Ammon's horn (tissue), 1 donor: ENCODE measurements around the gene IPO13.

Source experiments
- DNase-seq: peaks from one replicate; pipeline ENCODE4 v3.0.0-alpha.2; 2016; ENCODE audit warnings: low spot score

The IPO13 gene

GRCh38 chr1:43930168-43930948, 16.4 kb upstream of the IPO13 start:
- no peak for DNase-seq

DNA sequence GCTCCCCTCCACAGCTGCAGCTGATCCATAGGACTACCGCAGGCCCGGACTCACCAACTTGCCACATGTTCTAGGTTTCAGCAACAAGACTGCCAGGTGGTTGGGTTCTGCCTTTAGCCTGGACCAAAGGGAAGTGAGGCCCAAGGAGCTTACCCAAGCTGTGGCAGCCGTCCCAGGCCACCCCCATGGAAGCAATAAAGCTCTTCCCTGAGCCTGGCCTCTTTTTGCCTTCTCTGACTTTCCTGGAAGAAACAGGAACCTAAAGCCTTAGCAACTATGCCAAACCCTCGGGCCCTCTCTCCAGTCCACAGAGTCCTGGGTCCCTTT, 15.8 kb upstream of the IPO13 start:
- DNase-seq: no peak

- DNase-seq: no peak
Measured at GRCh38 chr1:43931711-43932660, 14.8 kb upstream of the IPO13 start.

DNA sequence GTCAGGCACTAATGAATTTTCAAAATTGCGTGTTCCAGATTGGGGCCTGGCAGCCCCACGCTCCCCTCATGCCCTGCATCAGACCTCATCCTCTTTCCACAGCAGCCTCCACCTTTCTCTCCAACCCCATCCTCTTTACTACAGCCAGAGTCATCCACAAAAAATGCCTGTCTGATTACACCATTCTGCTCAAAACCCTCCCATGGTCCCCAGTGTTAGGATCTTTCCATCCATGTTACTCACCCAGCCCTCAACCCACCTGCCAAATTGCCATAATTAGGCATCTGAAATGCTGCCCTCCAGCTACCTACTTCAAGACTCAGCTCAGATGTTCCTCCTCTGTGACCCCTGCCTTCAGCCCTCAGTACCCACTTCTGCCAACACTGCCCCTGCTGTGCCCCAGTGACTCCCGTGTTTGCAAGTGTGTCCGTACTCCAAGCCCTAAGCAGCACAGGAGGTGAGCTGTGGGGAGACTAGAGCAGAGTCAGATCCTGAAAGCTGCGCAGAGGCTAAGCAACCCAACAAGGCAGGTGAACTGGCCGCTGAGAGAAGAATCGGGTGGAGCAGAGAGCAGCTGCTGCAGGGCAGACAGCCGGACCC, 13.9 kb upstream of the IPO13 start:
- no peak for DNase-seq

DNA sequence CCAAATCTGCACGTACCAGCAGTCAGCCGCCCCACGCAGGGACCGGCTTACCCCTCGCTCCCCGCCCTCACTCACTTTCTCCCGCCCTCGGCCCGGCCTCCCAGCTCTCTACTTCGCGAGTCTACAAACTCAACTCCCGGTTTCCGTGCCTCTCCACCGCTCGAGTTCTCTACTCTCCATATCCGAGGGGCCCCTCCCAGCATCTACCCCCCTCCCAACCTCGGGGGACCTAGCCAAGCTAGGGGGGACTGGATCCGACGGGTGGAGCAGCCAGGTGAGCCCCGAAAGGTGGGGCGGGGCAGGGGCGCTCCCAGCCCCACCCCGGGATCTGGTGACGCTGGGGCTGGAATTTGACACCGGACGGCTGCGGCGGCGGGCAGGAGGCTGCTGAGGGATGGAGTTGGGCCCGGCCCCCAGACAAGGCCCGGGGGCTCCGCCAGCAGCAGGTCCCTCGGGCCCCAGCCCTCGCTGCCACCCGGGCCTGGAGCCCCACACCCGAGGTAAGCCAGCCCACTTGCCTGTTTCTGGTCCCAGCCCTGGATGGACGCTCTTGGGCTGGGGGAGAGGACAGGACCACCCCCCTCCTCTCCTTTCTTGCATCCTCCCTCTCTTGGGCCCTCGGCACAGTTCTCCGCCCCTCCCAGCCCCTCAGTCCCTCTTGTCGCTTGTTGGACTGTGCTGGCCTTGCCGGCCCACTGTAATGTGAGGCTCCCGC, 13.2 kb upstream of the IPO13 start, which contains the start of gene ARTN:
Gene ARTN, plus strand, starts transcription at position 416 of the 715 bp plus-strand sequence. CDS start 1,856 bp downstream, outside the sequence.
- DNase-seq: no peak

GRCh38 chr1:43934101-43934985, 12.4 kb upstream of the IPO13 start:
- DNase-seq: peak; percentile 70

- DNase-seq: no peak
Measured at GRCh38 chr1:43934986-43935324, 11.8 kb upstream of the IPO13 start.

DNA sequence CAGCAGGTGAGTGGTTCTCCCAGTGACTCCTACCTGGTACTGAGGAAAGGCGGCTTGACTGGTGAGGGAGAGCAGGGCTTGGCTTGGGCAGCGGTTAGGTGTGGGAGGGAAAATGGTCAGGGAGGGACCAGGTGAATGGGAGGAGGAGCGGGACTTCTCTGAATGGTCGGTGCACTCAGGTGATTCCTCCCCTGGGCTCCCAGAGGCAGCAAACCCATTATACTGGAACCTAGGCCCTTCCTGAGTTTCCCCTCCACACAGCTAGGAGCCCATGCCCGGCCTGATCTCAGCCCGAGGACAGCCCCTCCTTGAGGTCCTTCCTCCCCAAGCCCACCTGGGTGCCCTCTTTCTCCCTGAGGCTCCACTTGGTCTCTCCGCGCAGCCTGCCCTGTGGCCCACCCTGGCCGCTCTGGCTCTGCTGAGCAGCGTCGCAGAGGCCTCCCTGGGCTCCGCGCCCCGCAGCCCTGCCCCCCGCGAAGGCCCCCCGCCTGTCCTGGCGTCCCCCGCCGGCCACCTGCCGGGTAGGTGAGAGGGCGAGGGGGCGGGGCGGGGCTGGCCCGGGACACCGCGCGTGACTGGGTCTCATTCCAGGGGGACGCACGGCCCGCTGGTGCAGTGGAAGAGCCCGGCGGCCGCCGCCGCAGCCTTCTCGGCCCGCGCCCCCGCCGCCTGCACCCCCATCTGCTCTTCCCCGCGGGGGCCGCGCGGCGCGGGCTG, 10.9 kb upstream of the IPO13 start:
- no peak for DNase-seq

- no peak for DNase-seq
Measured at GRCh38 chr1:43936431-43937151, 10.2 kb upstream of the IPO13 start.

DNA sequence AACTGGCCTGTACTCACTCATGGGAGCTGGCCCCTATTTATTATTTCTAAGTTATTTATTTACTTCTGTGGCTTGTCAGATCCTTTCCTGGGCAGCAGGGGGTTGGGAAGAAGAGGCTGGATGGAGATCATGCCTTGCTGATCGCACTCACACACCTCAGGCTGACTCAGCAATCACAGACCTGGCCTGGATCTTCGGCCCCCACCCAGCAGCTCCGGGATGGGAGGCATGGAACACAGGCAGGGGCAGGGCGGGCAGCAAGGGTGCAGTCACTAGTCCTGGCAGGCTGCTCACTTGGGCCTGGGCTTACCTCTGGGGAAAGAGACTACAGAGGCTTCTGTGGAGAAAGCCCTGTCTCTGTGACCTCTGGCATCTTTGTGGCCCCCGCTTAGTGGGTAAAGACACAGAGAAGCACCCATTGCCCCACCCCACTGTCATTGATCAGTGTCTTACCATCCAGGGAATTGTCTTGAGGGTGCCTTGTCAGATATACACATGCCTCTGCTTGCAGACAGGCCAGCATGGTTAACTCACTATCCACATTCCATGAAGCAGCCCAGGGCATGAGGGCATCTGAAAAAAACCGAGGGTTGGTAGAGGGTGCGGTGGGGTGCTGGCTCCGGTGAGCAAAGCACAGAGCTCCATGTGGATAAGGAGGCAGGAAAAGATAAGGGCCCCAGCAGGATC, 9.4 kb upstream of the IPO13 start:
- no peak for DNase-seq

DNA sequence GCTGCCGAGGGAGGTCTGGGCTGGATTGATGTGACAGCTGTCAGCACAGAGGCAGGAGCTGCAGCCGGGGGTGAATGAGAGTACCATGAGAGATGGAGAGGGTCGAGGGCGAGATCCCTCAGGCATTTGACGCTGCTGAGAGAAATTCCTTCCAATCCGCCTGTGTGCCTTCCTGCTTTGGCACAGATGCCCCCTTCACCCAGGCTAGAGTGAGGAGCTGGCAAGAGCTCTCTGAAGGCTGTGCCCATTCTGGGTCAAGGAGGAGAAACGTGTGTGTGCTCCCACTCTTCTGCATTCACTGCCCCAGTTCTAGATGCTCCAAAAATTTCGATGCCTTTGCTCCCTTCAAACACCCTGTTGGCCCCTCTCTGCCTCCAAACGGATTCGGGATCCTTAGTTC, 8.4 kb upstream of the IPO13 start:
- no peak for DNase-seq

- DNase-seq: peak; percentile 65
Measured at GRCh38 chr1:43938892-43939587, 7.7 kb upstream of the IPO13 start.

GRCh38 chr1:43942411-43942810, 4.3 kb upstream of the IPO13 start:
- DNase-seq: no peak

DNA sequence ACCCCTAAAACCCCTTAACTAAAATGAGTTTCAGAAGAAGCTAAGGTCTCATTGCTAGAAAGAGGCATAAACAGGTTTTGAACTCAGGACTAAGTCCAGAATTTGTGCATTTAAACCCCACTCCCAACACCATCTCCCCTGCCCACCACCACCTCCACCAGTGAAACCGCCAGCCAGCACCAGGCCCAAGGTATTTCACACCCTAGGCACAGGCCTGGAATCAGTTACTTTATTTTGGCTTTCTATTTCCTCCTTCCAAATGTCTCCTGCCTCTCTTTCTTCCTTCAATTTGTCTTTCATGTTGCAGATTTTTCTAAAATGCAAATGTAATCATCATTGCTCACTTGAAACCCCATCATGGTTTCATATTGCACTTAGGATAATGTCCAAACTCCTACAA, 1.9 kb upstream of the IPO13 start:
- DNase-seq: no peak

DNA sequence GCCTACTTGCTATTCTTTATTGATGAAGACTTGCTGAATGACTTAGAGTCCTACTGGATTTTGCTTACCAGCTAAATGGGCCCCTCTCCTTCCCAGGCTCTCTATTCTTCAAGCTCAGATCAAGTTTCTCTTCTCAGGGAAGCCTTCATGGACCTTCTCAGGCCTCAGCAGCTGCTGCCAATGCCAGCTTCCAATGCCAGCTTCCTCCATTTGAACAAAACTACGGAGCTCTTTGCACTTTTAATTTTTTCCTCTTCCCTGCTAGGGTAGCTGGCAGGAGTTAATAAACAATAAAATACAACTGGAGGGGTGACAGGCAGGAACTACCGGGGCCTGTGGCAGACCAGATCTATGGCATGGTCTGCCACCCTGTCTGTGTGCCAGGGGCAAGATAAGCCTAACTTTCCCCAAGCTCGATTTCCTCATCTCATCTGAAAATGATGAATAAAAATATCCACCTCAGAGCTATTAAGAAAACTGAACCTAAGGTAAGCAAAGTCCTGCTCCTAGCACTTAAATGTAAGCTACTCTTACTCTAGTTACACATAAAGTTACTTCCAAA, 995 bp upstream of the IPO13 start:
- no peak for DNase-seq

DNA sequence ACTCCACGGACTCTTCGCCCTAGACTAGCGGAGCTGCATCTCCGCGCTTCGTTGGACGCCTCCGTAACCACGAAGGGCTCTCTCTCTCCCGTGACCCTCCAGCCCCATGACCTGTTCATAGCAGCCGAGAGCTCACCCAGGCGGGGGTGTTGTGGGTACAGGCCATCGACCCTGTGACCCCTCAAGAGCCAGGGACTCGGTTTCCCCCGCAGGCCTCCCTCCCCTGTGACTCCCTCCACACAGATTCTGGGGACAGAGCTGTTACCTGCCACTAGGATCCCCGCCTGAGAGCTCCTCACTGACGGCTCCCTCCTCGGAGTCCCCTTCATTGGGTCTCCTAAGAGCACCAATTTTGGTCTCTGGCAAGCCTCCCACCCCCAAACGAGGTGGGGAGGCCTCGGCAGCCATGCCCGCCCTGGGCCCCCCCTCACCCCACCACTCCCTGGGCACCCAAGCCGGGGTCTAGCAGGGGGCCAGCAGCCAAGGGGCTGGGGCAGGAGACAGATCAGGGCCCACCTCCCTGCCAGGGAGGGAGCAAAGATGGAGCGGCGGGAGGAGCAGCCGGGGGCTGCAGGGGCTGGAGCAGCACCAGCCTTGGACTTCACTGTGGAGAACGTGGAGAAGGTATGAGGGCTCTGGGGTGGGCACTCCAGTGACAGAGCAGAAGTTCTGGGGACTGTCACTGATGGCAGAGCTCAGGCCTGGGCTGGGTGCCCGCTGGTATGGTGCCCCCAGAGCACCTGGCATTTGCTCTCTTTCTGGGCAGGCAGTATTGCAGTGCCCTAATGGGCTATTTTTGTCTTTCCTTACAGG, 517 bp downstream of the IPO13 start:
- DNase-seq: no peak

- DNase-seq: no peak
Measured at GRCh38 chr1:43947874-43948437, 1.2 kb downstream of the IPO13 start.
